Ammon's horn (tissue), 1 donor: ENCODE measurements around the gene GLYR1.
A peak's percentile ranks its signal among the peaks of the same experiment; 100 is the strongest.
"Not testable (repeated sequence)": the region's sequence is repeated elsewhere in the genome, so short reads cannot be mapped to it uniquely, and the experiment has no call there.

Source experiments
- DNase-seq: peaks from one replicate; pipeline ENCODE4 v3.0.0-alpha.2; 2016; ENCODE audit warnings: low spot score

The GLYR1 gene

GRCh38 chr16:4846901-4847773, at the start of gene GLYR1, which contains the start of gene UBN1:
Gene GLYR1, minus strand, starts transcription at chr16:4847288. Its CDS starts 23 bp downstream, at chr16:4847265.
Gene UBN1, plus strand, starts transcription at chr16:4847481. Its CDS starts 5,437 bp downstream, at chr16:4852918.
- DNase-seq, result peak; percentile 98

- DNase-seq, result not testable (repeated sequence)
Measured at GRCh38 chr16:4896761-4897160, 49.7 kb upstream of the GLYR1 start.

GRCh38 chr16:4895366-4895765, 48.3 kb upstream of the GLYR1 start:
- DNase-seq, result no peak

- peak; percentile 76 for DNase-seq
Measured at GRCh38 chr16:4894276-4895150, 47.4 kb upstream of the GLYR1 start.

- DNase-seq, result no peak
Measured at GRCh38 chr16:4893103-4893862, 46.2 kb upstream of the GLYR1 start.

- no peak for DNase-seq
Measured at GRCh38 chr16:4892361-4893102, 45.4 kb upstream of the GLYR1 start.

- no peak for DNase-seq
Measured at GRCh38 chr16:4891886-4892216, 44.8 kb upstream of the GLYR1 start.

GRCh38 chr16:4891097-4891885, 44.2 kb upstream of the GLYR1 start:
- no peak for DNase-seq

GRCh38 chr16:4890686-4891085, 43.6 kb upstream of the GLYR1 start:
- DNase-seq, result no peak

- DNase-seq, result no peak
Measured at GRCh38 chr16:4890026-4890425, 42.9 kb upstream of the GLYR1 start.

GRCh38 chr16:4888428-4889135, 41.5 kb upstream of the GLYR1 start:
- no peak for DNase-seq

GRCh38 chr16:4886151-4886550, 39.1 kb upstream of the GLYR1 start:
- DNase-seq, result no peak

- no peak for DNase-seq
Measured at GRCh38 chr16:4884972-4885874, 38.1 kb upstream of the GLYR1 start.

GRCh38 chr16:4884209-4884608, 37.1 kb upstream of the GLYR1 start:
- DNase-seq, result no peak

- DNase-seq, result no peak
Measured at GRCh38 chr16:4883501-4883900, 36.4 kb upstream of the GLYR1 start.

- DNase-seq, result no peak
Measured at GRCh38 chr16:4882633-4883285, 35.7 kb upstream of the GLYR1 start.

GRCh38 chr16:4882000-4882632, 35.0 kb upstream of the GLYR1 start:
- DNase-seq, result no peak
